IMR-90 (cell line): Measurements from ENCODE around the gene SWAP70. TPM values are rescaled to one million over a fixed set of nuclear protein-coding genes. Genes with fewer than 3 reads are reported as not detected.
A peak's percentile ranks its signal among the peaks of the same experiment; 100 is the strongest.

Experiments used
- ATAC-seq: fragments of 200-7000 bp; cut with Tn5 transposase; 2 replicates; pipeline ENCODE4 v1.9.1; 2020; ENCODE audit warnings: low read depth, mild to moderate bottlenecking, moderate library complexity
- BruUV-seq: library from RNA; stranded (reverse); fragments of 400-500 nt; replicated peaks from 2 replicates; lab custom pipeline; 2021; lab: Mats Ljungman, UMichigan
- CTCF ChIA-PET: fragments of 300-600 bp; formaldehyde crosslinking; extraction: SDS; loops from one replicate; lab custom pipeline; 2021; ENCODE audit warnings: antibody characterized with exemption; lab: Yijun Ruan, JAX
- POLR2A ChIA-PET: fragments of 300-600 bp; sonication (Branson Sonifier 250); formaldehyde crosslinking; loops from one replicate; lab custom pipeline; 2022; ENCODE audit warnings: antibody characterized with exemption; ENCODE audit not compliant: unreplicated experiment; lab: Charles Lee
- DNase-seq: peaks from one replicate; pipeline ENCODE4 v3.0.0; 2013
- H2AFZ ChIP-seq: replicated peaks from 2 replicates; pipeline ENCODE3; 2013; ENCODE audit warnings: low read length, mild to moderate bottlenecking; ENCODE audit not compliant: poor library complexity
- H2AK5ac ChIP-seq: 2 replicates; pipeline ENCODE4 v1.6.1; 2013; ENCODE audit warnings: low read depth, low read length, inconsistent platforms
- H2AK9ac ChIP-seq: replicated peaks from 2 replicates; pipeline ENCODE3; 2013; ENCODE audit warnings: mild to moderate bottlenecking, low read depth, low read length, moderate library complexity; ENCODE audit not compliant: poor library complexity
- H2BK120ac ChIP-seq: 2 replicates; pipeline ENCODE4 v1.6.1; 2013; ENCODE audit warnings: low read depth, low read length, inconsistent platforms
- H2BK15ac ChIP-seq: 3 replicates; pipeline ENCODE4 v1.6.1; 2013; ENCODE audit warnings: low read depth, low read length, inconsistent platforms
- H2BK20ac ChIP-seq: 2 replicates; pipeline ENCODE4 v1.6.1; 2013; ENCODE audit warnings: low read depth, mild to moderate bottlenecking, inconsistent platforms, low read length, moderate library complexity
- H2BK5ac ChIP-seq: 2 replicates; pipeline ENCODE4 v1.6.1; 2013; ENCODE audit warnings: mild to moderate bottlenecking, low read depth, low read length, inconsistent platforms; ENCODE audit not compliant: poor library complexity, severe bottlenecking
- H3K14ac ChIP-seq: replicated peaks from 2 replicates; pipeline ENCODE4 v1.6.1; 2013; ENCODE audit warnings: low read depth, low read length, inconsistent platforms
- H3K18ac ChIP-seq: 2 replicates; pipeline ENCODE4 v1.6.1; 2013; ENCODE audit warnings: low read depth, low read length, control low read depth
- H3K23ac ChIP-seq: 2 replicates; pipeline ENCODE4 v1.6.1; 2013; ENCODE audit warnings: low read depth, low read length, inconsistent platforms
- H3K27ac ChIP-seq: 2 replicates; pipeline ENCODE4 v1.5.1; 2013; ENCODE audit warnings: mild to moderate bottlenecking, control low read depth, low read length; ENCODE audit not compliant: insufficient read depth
- H3K27me3 ChIP-seq: 2 replicates; pipeline ENCODE4 v1.6.1; 2013; ENCODE audit warnings: low read length; ENCODE audit not compliant: control insufficient read depth, insufficient read depth
- H3K36me3 ChIP-seq: 2 replicates; pipeline ENCODE4 v1.6.1; 2013; ENCODE audit warnings: low read length, mixed read lengths; ENCODE audit not compliant: control insufficient read depth, insufficient read depth
- H3K4ac ChIP-seq: 2 replicates; pipeline ENCODE4 v1.6.1; 2013; ENCODE audit warnings: low read depth, low read length, inconsistent platforms
- H3K4me1 ChIP-seq: 2 replicates; pipeline ENCODE4 v1.6.1; 2013; ENCODE audit warnings: low read length, mixed read lengths; ENCODE audit not compliant: control insufficient read depth, insufficient read depth
- H3K4me2 ChIP-seq: 2 replicates; pipeline ENCODE4 v1.6.1; 2013; ENCODE audit warnings: low read depth, mild to moderate bottlenecking, control low read depth, low read length, moderate library complexity
- H3K4me3 ChIP-seq: 2 replicates; pipeline ENCODE4 v1.5.1; 2013; ENCODE audit warnings: low read depth, mild to moderate bottlenecking, control low read depth, low read length, moderate library complexity; ENCODE audit not compliant: insufficient read depth
- H3K56ac ChIP-seq: 2 replicates; pipeline ENCODE4 v1.6.1; 2013; ENCODE audit warnings: low read length, inconsistent platforms; ENCODE audit not compliant: insufficient read depth; ENCODE audit errors: extremely low read depth
- H3K79me1 ChIP-seq, 2 experiments: 2 replicates each; pipeline ENCODE4 v1.6.1; 2013; ENCODE audit warnings: low read length in 2 of 2, inconsistent platforms in 1 of 2, low read depth in 1 of 2
- H3K9ac ChIP-seq: 2 replicates; pipeline ENCODE4 v1.6.1; 2013; ENCODE audit warnings: low read depth, low read length, control low read depth
- H3K9me1 ChIP-seq: 2 replicates; pipeline ENCODE4 v1.6.1; 2013; ENCODE audit warnings: low read length, inconsistent platforms; ENCODE audit not compliant: insufficient read depth
- H3K9me3 ChIP-seq: 2 replicates; pipeline ENCODE4 v1.6.1; 2013; ENCODE audit warnings: low read length; ENCODE audit not compliant: control insufficient read depth, insufficient read depth
- H4K20me1 ChIP-seq: 2 replicates; pipeline ENCODE4 v1.6.1; 2013; ENCODE audit warnings: low read length, inconsistent platforms; ENCODE audit not compliant: insufficient read depth
- H4K5ac ChIP-seq: 2 replicates; pipeline ENCODE4 v1.6.1; 2013; ENCODE audit warnings: mild to moderate bottlenecking, low read depth, low read length, control low read depth
- H4K8ac ChIP-seq, 2 experiments: 2 replicates each; pipeline ENCODE4 v1.6.1; 2013; ENCODE audit warnings: low read depth in 2 of 2, low read length in 2 of 2, control low read depth in 1 of 2, inconsistent platforms in 1 of 2
- H4K91ac ChIP-seq: 2 replicates; pipeline ENCODE4 v1.6.1; 2013; ENCODE audit warnings: low read depth, low read length, inconsistent platforms; ENCODE audit not compliant: insufficient read depth
- BHLHE40 ChIP-seq: fragments of 150-350 bp; IDR thresholded peaks from 2 replicates; pipeline ENCODE4 v1.6.1; 2016; ENCODE audit warnings: mild to moderate bottlenecking, low read depth, low read length
- CHD1 ChIP-seq: IDR thresholded peaks from 2 replicates; pipeline ENCODE4 v1.6.1; 2012; ENCODE audit warnings: low read depth, low read length, improper control_type of control experiment
- MAFK ChIP-seq: IDR thresholded peaks from 2 replicates; pipeline ENCODE4 v1.6.1; 2012; ENCODE audit warnings: low read depth, low read length, improper control_type of control experiment
- MAZ ChIP-seq: IDR thresholded peaks from 2 replicates; pipeline ENCODE4 v1.6.1; 2012; ENCODE audit warnings: low read depth, mild to moderate bottlenecking, low read length, improper control_type of control experiment, moderate library complexity, borderline replicate concordance
- NFE2L2 ChIP-seq: fragments of 150-350 bp; IDR thresholded peaks from 2 replicates; pipeline ENCODE4 v1.6.1; 2016; ENCODE audit warnings: low read depth, mild to moderate bottlenecking, low read length
- POLR2A ChIP-seq: IDR thresholded peaks from 2 replicates; pipeline ENCODE4 v1.6.1; 2012; ENCODE audit warnings: mild to moderate bottlenecking, low read depth, low read length
- RAD21 ChIP-seq: IDR thresholded peaks from 2 replicates; pipeline ENCODE4 v1.6.1; 2012; ENCODE audit warnings: low read length, improper control_type of control experiment
- WGBS, 2 experiments: methylation state at CpG; one replicate each; pipeline versions ENCODE4 v1.1.5 to v1.1.7; 2013; ENCODE audit warnings: missing lambda C conversion rate in 2 of 2; ENCODE audit not compliant: insufficient read length in 1 of 2; ENCODE audit errors: extremely low coverage in 2 of 2; 5-methylcytosine and 5-hydroxymethylcytosine counted together
- dilution Hi-C: fragments of 300-500 bp; cut with HindIII; formaldehyde crosslinking; loops from one replicate; pipeline ENCODE4 v1.14.3; 2018; ENCODE audit warnings: low sequenced_read_pairs; ENCODE audit not compliant: unreplicated experiment
- in situ Hi-C: fragments of 300-500 bp; cut with MboI; formaldehyde crosslinking; loops from 3 replicates; pipeline ENCODE4 v1.14.3; 2019; ENCODE audit warnings: low sequenced_read_pairs, inconsistent platforms, mixed read lengths
- intact Hi-C: fragments of 100-400 bp; cut with micrococcal nuclease; formaldehyde crosslinking; loops from 2 replicates; pipeline ENCODE4 v1.10.0; 2022
- polyA plus RNA-seq, 3 experiments: library from polyadenylated mRNA; depleted of rRNA; stranded (reverse); fragments of >200 nt; gene quantifications; 2 replicates each; pipeline ENCODE4 v1.2.3, GENCODE V29; 2012; ENCODE audit warnings: low replicate concordance in 1 of 3
- total RNA-seq: library from RNA; depleted of rRNA; stranded (reverse); fragments of >200 nt; gene quantifications from 2 replicates; pipeline ENCODE4 v1.2.3, GENCODE V29; 2012
- TF ChIP-seq, protein P1 (sequence below): fragments of 150-350 bp; IDR thresholded peaks from 2 replicates; pipeline ENCODE4 v1.6.1; 2017; ENCODE audit warnings: mild to moderate bottlenecking, antibody characterized with exemption, low read length, low read depth
- TF ChIP-seq, protein P2 (sequence below): conservative IDR thresholded peaks from 2 replicates; pipeline ENCODE4 v1.5.1; 2012; ENCODE audit warnings: mild to moderate bottlenecking, low read depth, low read length, improper control_type of control experiment

The SWAP70 gene
- total and polyA plus RNA-seq, 2 of the 4 experiments (the other 2 are of a cell fraction), result 15.5 to 19.9 TPM

DNA sequence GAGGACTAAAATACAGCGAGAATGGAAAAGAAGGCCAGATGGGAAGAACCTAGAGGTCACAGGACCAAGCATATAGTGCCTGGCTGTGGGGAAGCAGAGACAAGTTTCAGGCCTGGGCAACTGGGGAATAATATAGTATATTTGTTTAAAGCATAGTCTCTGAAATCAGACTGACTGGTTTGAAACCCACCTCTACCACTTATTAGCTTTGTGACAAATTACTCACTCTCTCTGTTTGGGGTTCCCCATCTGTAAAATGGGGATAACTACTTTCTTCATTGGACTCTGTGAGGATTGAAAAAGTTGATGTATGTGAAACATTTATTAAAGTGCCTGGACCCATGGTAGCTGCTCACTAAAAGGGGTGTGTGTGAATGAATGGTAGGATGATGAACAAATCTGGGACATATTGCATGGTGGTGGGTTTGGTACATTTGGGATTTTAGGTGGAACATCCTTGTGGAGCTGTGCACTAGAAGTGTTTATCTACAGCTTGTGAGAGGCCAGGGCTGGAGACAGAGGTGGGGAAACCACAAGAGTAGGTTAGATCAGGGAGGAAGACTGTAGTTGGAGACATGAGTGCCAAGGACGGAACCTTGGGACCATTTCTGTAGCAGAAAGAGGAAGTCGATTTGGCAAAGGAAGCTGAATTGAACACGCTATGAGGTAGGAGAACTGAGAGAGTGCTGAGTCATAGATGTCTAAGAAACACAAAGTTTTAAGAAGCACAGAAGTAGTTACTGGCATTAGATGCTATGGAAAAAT lies 52.6 kb downstream of the SWAP70 start:
- in situ Hi-C loops, result no loop called here
- H3K4ac ChIP-seq, result peak overlapping the region; percentile 47
- H2AK9ac ChIP-seq, result no peak overlapping the region
- H4K5ac ChIP-seq, result peak overlapping the region; percentile 0; the same call in 1 of the 2 replicates
- ATAC-seq (peak; percentile 64), DNase-seq (peak; percentile 83)
- H3K18ac ChIP-seq, result peak overlapping the region; percentile 1; the same call in 1 of the 2 replicates
- no peak overlapping the region; the same call in 1 of the 2 replicates for H3K4me2 ChIP-seq
- TF ChIP-seq BHLHE40 (no peak), RAD21 (no peak), MAZ (no peak), MAFK (peak; percentile 34; the same call in 1 of the 2 replicates), NFE2L2 (peak; percentile 92), CHD1 (no peak), POLR2A (no peak)
- TF ChIP-seq, protein P1, sequence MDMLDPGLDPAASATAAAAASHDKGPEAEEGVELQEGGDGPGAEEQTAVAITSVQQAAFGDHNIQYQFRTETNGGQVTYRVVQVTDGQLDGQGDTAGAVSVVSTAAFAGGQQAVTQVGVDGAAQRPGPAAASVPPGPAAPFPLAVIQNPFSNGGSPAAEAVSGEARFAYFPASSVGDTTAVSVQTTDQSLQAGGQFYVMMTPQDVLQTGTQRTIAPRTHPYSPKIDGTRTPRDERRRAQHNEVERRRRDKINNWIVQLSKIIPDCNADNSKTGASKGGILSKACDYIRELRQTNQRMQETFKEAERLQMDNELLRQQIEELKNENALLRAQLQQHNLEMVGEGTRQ, result no peak
- TF ChIP-seq, protein P2, sequence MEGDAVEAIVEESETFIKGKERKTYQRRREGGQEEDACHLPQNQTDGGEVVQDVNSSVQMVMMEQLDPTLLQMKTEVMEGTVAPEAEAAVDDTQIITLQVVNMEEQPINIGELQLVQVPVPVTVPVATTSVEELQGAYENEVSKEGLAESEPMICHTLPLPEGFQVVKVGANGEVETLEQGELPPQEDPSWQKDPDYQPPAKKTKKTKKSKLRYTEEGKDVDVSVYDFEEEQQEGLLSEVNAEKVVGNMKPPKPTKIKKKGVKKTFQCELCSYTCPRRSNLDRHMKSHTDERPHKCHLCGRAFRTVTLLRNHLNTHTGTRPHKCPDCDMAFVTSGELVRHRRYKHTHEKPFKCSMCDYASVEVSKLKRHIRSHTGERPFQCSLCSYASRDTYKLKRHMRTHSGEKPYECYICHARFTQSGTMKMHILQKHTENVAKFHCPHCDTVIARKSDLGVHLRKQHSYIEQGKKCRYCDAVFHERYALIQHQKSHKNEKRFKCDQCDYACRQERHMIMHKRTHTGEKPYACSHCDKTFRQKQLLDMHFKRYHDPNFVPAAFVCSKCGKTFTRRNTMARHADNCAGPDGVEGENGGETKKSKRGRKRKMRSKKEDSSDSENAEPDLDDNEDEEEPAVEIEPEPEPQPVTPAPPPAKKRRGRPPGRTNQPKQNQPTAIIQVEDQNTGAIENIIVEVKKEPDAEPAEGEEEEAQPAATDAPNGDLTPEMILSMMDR, result no peak
- H3K9me3 ChIP-seq, result no peaks in the 10 kb centered on the region; the same call in 1 of the 2 replicates
- intact Hi-C loops, result no loop called here
- H3K23ac ChIP-seq, result peak overlapping the region; percentile 71; the same call in 1 of the 2 replicates
- peak overlapping the region; percentile 15; the same call in 1 of the 2 replicates for H3K27ac ChIP-seq
- peak overlapping the region; percentile 83; the same call in 1 of the 2 replicates for H2AK5ac ChIP-seq
- peaks cover 2% of the 10 kb centered on the region; the same call in 1 of the 2 replicates for H4K20me1 ChIP-seq
- H3K4me3 ChIP-seq, result no peak overlapping the region
- POLR2A ChIA-PET, result no interaction called here
- CTCF ChIA-PET, result no interaction called here
- peaks cover 3% of the 10 kb centered on the region; the same call in 1 of the 2 replicates for H3K4me1 ChIP-seq
- H3K79me1 ChIP-seq, result peaks cover 21 to 74% of the 10 kb centered on the region in 2 experiments
- no TSS peak for BruUV-seq
- dilution Hi-C loops, result no loop called here
- peak overlapping the region; percentile 49 for H3K14ac ChIP-seq
- H2BK120ac ChIP-seq, result peak overlapping the region; percentile 56
- peak overlapping the region; percentile 58; the same call in 1 of the 2 replicates for H2BK20ac ChIP-seq
- peak overlapping the region; percentile 22; the same call in 1 of the 3 replicates for H2BK15ac ChIP-seq
- no peak overlapping the region for H3K56ac ChIP-seq
- peak overlapping the region; percentile 7 for H2AFZ ChIP-seq
- no peak overlapping the region for H3K9ac ChIP-seq
- no peaks in the 10 kb centered on the region for H3K27me3 ChIP-seq
- H3K36me3 ChIP-seq, result peaks cover 7% of the 10 kb centered on the region
- peak overlapping the region; percentile 46 for H2BK5ac ChIP-seq
- H4K91ac ChIP-seq, result no peak overlapping the region
- H3K9me1 ChIP-seq, result peaks cover 15% of the 10 kb centered on the region
- WGBS, 2 experiments, result 79% methylated on average over 3 of the region's 4 CpGs; no CpG with 5 or more reads in 1 of the 2 experiments
- peak overlapping the region in 1 of 2 experiments; percentile 84; a peak in 2 of 4 replicates for H4K8ac ChIP-seq
